GM19455 (cell line): ENCODE results near the gene PCBP4.
"Not testable (repeated sequence)": the region's sequence is repeated elsewhere in the genome, so short reads cannot be mapped to it uniquely, and the experiment has no call there.

Experiments
- ATAC-seq: cut with Tn5 transposase; IDR thresholded peaks from one replicate; pipeline ENCODE4 v1.9.1; 2021; ENCODE audit not compliant: unreplicated experiment

The PCBP4 gene

GRCh38 chr3:51994530-51994929 is 27.3 kb upstream of the PCBP4 start:
- ATAC-seq: no peak

DNA sequence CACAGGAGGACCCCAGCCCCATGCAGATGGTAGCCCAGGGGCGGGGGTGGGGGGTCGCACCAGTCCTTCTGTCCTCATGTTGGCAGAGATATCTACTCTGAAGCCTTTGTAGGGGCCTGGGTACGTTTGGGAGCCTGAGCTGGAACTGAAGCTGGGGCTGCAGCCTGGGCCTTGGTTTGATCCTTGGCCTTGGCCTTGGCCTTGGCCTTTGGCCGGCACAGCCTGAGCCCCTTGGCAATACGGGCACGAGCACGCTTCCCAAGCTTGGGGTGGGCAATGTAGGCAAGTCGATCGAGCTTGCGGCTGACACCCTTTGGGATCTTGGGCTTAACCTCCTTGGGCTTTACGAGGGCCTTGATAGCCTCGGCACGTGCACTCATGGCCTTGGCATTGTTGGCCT is 26.4 kb upstream of the PCBP4 start:
- not testable (repeated sequence) for ATAC-seq

DNA sequence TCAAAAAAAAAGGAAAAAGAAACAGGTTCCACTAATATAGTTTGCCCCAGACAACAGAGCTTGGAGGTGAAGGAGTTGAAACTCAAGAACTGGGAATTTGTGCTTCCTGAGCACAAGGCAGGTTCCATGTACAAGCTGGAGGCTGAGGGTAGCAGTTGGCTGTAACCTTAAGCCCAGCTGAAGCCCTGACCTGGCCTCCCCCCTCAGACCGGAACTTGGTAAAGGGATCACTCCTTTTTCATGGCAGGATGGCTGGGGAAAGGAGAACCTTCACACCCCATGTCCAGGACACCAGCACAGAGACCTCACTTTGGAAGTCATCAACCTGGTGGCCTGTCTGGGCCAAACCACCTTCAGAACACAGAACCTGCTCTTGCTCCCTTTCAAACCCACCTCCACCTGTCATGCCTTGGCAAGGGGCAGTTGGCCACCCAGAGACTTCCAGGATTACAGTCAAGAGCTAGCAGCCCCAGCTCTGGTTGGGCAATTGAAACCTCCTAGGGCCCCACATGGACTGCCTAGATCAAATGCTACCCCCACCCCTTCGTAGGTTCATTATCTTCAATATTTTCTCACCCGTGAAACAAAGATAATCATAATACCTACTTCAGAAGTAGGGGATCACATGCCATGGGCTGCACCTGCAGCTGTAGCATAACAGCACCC is 24.9 kb upstream of the PCBP4 start:
- ATAC-seq: no peak

DNA sequence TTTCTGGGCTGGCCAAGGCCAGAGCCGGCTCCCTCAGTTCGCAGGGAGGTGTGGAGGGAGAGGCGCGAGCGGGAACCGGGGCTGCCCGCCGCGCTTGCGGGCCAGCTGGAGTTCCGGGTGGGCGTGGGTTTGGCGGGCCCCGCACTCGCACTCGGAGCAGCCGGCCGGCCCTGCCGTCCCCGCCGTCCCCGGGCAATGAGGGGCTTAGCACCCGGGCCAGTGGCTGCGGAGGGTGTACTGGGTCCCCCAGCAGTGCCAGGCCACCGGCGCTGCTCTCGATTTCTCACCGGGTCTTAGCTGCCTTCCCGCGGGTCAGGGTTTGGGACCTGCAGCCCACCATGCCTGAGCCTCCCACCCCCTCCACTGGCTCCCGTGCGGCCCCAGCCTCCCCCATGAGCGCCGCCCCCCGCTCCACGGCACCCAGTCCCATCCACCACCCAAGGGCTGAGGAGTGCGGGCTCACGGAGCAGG is 23.3 kb upstream of the PCBP4 start:
- ATAC-seq: not testable (repeated sequence)

DNA sequence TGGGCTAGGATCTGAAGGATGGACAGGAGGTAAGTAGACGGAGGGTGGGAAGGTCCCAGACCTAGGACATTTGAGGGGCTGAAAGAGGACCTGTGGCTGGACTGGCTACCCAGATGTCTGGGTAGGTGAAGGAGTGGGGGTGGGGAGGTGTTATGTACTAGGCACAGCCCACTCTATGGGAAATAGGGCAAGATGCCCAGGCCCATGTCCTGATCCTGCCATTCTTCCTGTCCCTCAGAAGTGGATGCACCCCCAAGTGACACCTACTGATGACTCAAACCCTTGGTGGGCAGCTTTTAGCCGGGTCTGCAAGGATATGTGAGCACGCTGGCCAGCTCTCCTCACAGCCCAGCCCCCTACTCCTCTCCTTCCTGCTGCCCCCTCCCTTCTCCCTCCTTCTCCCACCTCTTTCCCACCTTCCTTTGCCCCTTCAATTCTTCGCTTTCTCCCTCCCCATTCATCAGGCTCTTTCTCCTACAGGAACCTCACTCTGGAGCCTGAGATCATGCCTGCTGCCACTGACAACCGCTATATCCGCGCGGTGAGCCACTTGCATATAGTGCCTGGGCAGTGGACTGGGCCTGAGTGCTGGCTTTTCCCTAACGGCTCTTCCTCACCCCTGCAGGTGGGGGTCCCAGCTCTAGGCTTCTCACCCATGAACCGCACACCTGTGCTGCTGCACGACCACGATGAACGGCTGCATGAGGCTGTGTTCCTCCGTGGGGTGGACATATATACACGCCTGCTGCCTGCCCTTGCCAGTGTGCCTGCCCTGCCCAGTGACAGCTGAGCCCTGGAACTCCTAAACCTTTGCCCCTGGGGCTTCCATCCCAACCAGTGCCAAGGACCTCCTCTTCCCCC is 21.3 kb upstream of the PCBP4 start:
- ATAC-seq: no peak

GRCh38 chr3:51987568-51987967 is 20.3 kb upstream of the PCBP4 start:
- ATAC-seq: no peak

DNA sequence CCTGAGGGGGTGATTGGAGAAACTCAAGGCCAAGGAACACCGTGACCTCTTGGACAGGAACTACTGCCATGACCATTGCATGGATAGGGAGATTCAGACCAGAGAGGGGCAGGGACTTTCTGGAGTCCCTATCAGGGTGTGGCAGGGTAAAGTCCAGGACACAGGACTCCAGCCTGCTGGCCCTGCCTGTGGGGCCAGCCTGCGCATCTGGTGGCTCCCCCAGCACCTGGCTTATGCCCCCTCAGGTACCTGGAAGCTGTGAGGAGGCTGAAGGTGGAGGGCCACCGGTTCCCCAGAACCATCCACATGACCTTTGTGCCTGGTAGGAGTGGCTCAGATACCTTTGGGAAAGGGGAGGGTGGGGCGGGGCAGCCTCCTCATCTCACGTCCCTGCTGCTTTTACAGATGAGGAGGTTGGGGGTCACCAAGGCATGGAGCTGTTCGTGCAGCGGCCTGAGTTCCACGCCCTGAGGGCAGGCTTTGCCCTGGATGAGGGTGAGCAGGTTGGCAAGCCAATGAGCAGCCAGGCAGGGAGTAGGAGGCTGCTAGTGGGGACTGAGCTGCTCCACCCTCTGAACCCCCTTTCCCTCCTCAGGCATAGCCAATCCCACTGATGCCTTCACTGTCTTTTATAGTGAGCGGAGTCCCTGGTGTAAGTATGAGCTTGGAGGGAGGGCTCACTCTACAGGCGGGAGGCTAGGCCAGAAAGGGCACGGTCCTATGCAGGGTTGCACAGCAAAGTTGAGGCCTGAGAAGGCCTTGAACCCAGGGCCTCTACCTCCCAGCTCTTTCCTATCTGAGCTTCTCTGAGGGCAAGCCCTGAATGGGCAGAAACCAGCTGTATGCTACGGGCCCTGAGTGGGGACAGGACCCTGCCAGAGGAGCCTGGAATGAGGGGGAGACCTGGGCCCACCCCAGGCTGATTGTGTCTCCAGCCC is 19.0 kb upstream of the PCBP4 start:
- no peak for ATAC-seq

GRCh38 chr3:51985063-51985462 is 17.8 kb upstream of the PCBP4 start:
- no peak for ATAC-seq

- no peak for ATAC-seq
These were observed 17.0 kb upstream of the PCBP4 start for GRCh38 chr3:51984269-51984647.

- ATAC-seq: no peak
These were observed 16.5 kb upstream of the PCBP4 start for GRCh38 chr3:51983578-51984268.

- ATAC-seq: peak; percentile 68
These were observed 15.8 kb upstream of the PCBP4 start, which contains the start of gene ACY1 for GRCh38 chr3:51982838-51983577. TSS of gene ACY1 (plus strand) at chr3:51983535. CDS start at chr3:51984065, 530 bp downstream.

- peak; percentile 37 for ATAC-seq
These were observed 15.1 kb upstream of the PCBP4 start for GRCh38 chr3:51982352-51982837.

- ATAC-seq: no peak
These were observed 13.0 kb upstream of the PCBP4 start for GRCh38 chr3:51980253-51980652.

GRCh38 chr3:51978143-51978502 is 10.9 kb upstream of the PCBP4 start:
- no peak for ATAC-seq

DNA sequence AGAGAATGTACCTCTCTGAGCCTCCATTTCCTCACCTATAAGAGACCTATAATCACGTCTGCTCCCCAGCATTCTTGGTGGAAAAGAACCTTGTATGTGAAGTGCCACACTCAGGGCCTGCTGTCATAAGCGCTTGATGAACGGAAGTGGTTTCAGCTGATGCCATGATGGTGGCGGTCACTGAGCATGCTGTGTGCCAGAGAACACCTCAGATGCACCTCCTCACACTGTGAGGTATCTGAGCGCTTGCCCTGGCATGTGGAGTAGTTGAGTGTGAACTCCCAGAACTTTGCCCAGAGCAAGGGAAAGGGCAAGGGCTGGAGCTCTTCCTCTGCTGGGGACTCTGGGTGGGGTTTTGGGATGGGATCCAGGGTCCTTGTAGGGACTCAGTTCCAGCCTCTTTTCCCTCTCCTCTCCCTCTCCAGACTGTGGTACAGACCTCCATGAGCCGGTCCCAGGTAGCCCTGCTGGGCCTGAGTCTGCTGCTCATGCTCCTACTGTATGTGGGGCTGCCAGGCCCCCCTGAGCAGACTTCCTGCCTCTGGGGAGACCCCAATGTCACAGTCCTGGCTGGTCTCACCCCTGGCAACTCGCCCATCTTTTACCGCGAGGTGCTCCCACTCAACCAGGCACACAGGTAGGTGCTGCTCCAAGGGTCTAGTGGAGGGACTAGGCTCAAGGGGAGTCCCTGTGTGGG is 10.3 kb upstream of the PCBP4 start:
- no peak for ATAC-seq

- no peak for ATAC-seq
These were observed 8.7 kb upstream of the PCBP4 start for GRCh38 chr3:51975852-51976549.

GRCh38 chr3:51974963-51975851 is 8.0 kb upstream of the PCBP4 start, which contains the start of gene ABHD14A:
TSS of gene ABHD14A (plus strand) at chr3:51975064. CDS start at chr3:51975136, 72 bp downstream.
- ATAC-seq: peak; percentile 50
